Inflammatory macrophage treated with lipopolysaccharide for 1 hour (primary cell): ENCODE measurements around the gene NDUFS7.
A peak's percentile ranks its signal among the peaks of the same experiment; 100 is the strongest.
"Not testable (repeated sequence)": the region's sequence is repeated elsewhere in the genome, so short reads cannot be mapped to it uniquely, and the experiment has no call there.

Experiments used
- DNase-seq, 2 donors: peaks; one replicate each; pipeline ENCODE4 v3.0.0-alpha.2; 2020 to 2022

The NDUFS7 gene

DNA sequence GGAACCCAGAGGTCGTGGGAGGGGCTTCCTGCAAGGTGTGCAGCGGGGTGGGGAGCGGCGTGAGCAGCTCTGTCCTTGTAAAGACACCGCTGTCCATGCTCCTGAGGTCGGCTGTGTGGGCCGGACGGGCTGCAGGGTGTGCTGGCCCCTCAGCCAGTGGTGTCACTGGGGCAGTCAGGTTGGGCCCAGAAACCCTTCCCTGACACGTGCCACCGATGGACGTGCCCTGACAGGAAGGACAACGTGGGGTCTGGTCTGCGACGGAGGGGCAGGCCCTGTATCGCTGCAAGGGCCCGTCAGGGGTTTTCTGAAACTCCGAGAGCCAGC is 50.3 kb downstream of the NDUFS7 start:
- DNase-seq, result no peak

DNA sequence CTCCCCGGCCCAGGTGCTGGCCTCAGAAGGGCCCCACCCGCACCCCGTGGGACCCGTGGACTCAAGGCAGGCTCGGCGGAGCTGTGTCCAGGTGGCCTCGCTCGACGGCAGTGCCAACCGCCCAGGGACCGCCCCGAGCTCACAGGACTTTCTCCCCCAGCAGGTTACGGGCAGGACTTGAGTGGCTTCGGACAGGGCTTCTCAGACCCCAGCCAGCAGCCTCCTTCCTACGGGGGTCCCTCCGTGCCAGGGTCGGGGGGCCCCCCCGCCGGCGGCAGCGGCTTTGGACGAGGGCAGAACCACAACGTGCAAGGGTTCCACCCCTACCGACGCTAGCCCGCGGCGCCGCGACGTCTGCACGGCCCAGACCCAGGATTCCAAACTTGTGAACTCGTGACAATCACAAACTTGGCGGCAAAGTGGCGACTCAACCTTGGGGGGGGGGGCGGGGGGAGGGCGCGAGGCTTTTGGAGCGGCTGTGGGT is 50.9 kb downstream of the NDUFS7 start:
- no peak for DNase-seq

DNA sequence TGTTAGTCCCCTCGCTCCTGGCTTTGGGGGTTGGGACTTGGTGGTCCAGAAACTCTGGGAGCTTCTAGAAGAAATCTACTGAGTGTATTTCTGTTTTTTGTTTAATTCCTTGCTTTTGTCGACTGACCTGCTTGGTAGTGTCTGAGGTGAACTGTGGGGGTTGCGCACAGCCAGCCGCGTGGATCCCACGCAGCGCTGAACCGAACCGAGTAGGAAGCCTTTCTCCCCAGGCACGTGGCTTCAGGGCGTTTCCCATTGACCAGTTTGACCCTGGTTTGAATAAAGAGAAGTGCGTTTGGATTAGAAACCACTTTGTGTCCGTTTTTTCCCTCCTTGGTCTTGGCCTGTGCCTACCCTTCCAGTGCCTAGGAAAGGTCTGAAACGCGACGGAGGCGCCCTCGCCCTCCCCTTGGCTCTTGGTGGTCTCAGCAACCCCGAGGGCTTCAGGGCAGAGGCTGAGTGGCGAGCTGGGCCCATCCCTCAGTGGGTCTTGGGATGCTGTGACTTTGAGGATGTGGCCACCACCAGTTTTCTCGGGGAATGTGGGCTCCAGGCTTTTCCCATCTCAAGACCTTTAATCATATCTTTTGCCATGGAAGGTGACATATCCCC is 51.8 kb downstream of the NDUFS7 start:
- DNase-seq, result peak; percentile 13 to 22

DNA sequence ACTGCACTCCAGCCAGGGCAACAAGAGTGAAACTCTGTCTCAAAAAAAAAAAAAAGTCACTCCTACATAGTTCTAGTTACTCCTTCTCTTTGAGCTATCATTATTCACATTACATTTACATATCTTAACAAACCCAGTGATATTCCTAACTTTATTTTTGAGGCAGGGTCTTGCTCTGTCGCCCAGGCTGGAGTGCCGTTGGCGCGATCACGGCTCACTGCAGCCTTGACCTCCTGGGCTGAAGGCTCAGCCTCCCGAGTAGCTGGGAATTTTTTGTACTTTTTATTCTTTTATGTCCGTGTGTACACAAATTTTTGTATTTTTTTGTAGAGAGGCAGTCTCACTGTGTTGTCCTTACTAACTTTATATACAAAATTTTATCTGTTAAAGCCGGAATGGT is 53.9 kb downstream of the NDUFS7 start:
- no peak for DNase-seq

DNA sequence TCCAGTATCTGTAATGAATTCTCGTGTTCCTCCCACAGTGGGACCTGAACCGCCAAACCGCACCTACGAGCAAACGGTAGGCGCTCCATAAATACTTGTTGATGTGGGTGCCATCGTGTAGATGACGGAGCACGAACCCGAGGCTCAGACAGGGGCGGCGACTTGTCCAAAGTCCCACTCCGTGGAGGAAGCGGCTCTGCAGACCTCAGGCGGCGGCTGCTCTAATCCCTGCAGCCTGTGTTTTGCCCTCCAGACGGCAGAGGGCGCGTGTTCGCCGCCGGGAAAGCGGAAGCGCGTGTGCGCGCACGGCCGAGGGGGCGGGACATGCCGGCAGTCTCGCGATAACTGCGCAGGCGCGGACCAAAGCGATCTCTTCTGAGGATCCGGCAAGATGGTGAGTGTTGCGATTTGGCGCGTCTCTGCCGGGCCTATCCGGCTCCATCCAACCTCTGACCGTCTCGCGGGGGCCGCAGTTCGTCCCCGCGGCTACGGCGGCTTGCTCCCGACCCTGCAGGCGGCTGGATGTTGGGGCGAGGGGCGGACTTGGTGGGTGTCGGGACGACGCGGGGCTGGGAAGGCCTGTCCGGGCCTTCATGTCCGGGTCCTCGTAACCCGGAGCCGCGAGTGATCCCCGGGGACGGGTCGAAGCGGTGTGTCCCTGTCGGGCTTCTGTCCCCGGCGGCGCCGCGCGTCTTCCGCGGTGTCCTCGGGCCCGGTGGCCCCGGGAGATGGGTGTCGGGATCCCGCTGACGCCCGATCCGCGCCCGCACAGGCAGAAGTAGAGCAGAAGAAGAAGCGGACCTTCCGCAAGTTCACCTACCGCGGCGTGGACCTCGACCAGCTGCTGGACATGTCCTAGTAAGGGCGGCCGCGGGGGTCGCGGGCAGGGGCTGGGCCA is 54.6 kb downstream of the NDUFS7 start, which contains the start of gene RPS15:
RPS15 (plus strand) TSS at position 362 of the 898 bp plus-strand sequence; CDS start at position 392, 30 bp downstream.
- peak; percentile 89 to 97 for DNase-seq

DNA sequence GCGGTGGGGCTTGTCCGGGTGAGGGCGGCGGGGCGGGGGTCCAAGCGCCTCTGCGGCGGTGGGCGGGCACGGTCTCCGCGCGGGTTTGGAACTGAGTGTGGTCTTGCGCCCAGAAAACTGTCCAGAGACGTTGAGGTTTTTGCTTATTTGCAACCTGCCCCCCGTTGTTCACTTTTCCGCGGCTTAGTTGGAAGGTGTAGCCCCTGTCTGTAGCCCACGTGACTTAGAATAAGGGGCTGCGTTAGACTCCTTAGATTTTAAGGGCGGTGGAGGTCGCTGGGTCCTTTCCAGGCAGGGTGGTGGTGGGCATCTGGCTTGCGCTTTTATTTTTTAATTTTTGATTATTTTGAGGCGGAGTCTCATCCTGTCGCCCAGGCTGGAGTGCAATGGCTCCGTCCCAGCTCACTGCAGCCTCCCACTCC is 55.2 kb downstream of the NDUFS7 start:
- no peak for DNase-seq

DNA sequence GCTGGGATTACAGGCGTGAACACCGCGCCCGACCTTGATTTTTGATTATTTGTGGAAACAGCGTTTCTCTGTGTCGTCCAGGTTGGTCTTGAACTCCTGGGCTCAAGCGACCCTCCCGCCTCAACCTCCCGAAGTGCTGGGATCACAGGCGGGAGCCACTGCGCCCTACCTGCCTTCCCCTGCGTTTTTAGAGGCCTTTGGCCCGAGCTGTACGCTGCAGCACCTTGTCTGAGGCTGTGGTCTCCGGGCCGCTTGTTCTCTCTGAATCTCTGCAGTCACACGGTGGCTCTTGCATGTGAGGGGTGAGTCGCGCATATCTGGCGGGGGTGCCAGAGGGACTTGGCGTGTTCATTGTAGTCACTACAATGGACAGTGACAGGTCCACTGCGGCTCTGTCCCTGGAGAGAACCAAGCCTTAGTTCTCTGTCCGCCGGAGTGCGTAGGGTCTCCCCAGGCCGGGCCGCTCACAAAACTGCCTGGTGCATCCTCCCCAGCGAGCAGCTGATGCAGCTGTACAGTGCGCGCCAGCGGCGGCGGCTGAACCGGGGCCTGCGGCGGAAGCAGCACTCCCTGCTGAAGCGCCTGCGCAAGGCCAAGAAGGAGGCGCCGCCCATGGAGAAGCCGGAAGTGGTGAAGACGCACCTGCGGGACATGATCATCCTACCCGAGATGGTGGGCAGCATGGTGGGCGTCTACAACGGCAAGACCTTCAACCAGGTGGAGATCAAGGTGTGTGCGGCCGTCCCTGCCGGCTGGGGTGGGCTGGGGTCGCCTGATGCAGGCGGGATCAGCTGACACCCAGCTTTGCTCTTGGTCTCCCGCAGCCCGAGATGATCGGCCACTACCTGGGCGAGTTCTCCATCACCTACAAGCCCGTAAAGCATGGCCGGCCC is 56.1 kb downstream of the NDUFS7 start:
- not testable (repeated sequence) for DNase-seq

DNA sequence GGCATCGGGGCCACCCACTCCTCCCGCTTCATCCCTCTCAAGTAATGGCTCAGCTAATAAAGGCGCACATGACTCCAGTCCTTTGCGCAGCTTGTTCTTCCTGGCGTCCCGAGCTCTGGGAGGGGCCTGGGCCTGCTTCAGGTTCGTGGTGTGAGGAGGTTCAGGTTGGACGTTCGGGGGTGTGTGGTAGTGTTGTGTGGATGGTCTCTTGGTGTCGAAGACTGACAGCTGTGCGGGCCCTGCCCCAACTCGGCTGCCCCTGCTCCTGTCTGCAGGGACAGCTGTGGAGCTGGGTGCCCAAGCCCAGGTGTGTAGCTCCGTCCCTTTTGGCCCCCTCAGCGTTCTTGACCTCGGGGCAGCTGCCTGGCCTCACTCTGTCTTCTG is 56.7 kb downstream of the NDUFS7 start:
- DNase-seq, result no peak

DNA sequence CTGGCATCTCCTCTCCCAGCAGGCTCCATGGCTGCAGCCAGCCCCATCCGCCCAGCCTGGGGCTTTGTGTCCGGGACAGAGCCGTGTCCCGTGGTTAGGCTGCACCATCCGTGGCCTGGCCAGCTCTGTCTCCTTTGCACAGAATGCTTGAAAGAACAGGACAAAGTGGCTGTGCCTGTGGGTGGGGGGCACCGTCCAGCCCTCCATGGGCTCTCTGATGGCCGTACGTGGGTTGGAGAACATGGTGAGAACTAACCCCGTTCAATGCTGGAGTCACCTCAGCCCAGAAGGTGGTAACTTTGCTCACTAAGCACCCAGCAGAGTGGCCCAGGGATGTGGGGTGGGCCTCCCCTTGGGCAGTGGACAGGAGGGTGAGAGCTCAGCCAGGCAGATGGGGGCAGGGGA is 57.3 kb downstream of the NDUFS7 start:
- no peak for DNase-seq

DNA sequence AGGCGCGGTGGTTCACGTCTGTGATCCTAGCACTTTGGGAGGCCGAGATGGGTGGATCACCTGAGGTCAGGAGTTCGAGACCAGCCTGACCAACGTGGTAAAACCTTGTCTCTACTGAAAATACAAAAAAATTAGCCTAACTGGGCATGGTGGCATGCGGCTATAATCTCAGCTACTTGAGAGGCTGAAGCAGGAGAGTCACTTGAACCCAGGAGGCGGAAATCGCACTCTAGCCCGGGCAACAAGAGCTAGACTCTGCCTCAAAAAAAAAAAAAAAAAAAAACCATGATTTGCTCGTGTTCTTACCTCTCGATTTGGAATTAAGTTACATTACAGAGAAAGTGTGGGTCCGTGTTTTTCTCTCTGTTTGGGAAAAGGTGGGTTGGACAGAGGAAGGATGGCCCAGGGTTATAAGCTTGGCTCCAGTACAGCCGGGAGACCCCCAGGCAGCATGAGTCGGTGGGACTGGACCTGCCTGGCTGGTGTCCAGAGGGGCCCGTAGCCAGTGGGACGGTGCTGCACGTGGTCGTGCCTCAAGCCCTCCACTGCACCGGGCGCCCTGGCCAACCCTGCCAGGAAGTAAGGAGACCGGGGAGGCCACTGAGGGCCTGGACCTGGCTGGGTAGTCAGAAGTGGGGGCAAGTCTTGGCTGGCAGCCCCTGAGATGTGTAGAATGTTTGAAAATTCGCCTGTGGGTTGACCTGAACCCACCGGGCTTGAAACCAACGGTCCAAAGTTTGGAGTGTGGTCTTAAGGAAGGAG is 58.2 kb downstream of the NDUFS7 start:
- no peak for DNase-seq
